NCI-H1436 treated with DMSO at 0.1 percent for 48 hours (cell line): ENCODE measurements around the gene FBN3.
"Not testable (repeated sequence)": the region's sequence is repeated elsewhere in the genome, so short reads cannot be mapped to it uniquely, and the experiment has no call there.

ENCODE experiments used
- DNase-seq: peaks from one replicate; lab custom pipeline; 2025; lab: John Stamatoyannopoulos, UW

The FBN3 gene

DNA sequence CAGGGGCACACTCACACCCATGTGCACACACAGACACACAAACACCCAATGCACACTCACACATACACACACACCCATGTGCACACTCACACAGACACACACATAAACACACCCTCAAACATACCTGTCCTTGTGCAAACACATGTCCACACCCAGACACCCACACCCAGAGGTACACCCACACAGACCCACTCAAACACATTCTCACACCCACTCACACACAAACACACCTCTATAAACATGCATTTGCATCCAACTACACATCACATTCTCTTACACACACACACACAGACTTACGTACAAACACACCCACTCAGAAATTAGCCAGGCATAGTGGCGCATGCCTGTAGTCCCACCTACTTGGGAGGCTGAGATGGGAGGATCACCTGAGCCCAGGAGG is 31.4 kb downstream of the FBN3 start:
- no peak for DNase-seq

DNA sequence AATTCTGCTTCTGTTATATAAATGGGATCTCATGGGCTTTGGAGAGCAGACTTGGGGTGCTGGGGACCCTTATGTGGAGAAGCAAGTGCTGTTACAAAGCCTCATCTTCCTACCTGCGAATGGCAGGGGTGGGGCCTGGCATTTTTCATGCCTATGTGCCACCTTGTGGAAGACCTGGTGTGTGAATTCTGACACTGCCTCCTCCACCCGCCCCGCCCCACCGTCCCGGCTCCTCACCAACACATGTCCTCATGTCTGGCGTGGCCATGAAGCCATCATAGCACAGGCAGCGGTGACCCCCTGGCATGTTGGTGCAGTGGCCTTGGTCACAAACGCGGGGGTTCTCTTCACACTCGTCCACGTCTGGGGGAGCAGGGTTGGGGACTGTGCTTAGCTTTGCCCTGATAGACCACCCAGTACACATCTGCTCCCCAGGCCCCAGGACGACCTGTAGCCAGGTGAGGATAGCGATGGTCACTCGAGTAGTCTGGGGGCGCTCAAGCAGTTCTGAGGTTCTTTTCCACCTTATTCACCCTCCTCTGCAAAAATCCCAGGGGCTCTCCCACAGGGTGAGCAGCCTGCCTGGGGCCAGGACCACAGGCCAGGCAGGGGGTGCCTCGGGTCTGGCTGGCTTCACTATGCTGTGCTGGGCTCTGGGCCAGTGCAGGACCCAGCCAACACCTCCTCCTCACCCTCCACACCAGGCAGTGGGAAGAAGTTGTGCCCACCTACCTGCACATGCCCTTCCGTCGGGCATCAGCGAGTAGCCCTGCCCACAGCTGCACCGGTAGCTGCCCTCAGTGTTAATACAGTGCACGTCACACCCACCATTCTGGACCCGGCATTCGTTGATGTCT is 32.7 kb downstream of the FBN3 start:
- DNase-seq, result no peak

DNA sequence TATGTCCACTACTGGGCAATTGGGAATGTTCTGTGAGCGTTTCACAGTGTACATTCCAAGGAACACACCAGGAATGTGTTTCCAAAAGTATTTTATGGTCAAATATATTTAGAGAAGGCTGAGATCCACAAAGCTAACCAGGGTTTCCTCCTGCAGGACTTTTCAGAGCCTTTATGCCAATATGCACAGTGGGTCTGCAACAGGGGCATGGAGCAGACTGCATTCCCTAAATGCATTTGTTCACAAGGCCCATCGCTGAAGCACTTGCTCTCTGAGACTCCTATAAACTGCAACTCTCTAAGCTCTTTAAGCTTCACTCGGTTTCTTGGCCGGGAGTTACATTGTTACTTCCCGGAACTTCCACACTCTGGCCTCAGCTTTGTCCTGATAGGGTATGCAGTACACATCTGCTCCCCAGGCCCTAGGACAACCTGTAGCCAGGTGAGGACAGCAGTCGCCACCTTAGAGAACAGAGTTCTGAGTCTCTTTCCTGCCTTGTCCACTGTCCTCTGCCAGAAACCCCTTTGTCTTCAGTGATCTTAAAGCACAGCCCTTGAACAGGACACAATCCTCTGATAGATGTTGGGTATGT is 33.5 kb downstream of the FBN3 start:
- DNase-seq, result no peak

DNA sequence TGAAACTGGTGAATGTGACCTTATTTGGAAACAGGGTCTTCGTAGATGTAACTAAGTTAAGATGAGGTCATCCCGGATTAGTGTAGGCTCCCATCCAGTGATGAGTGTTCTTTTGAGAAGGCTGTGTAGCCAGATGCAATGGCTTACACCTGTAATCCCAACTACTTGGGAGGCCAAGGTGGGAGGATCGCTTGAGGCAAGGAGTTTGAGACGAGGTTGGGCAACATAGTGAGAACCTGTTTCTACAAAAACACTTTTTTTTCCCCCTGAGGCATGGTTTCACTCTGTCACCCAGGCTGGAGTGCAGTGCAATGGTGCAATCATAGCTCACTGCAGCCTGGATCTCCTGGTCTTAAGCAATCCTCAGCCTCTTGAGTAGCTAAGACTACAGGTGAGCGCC is 36.4 kb downstream of the FBN3 start:
- DNase-seq, result no peak

DNA sequence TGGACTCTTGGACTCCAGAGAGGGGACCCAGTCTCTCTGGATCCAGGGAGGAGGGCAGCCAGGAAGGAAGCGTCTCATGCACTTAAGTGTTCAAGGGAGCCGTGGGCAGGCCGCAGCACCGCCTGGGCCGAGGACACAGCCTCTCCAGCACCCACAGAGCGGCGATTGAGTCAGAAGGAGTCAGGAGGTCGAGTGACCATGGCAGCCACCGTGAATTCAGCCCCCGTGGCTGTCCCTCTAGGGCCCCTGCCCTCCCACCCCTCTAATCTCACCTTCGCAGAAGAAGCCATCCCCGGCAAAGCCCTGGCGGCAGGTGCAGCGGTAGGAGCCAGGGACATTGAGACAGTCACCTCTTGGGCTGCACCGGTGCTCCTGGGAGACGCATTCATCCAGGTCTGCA is 38.0 kb downstream of the FBN3 start:
- no peak for DNase-seq

DNA sequence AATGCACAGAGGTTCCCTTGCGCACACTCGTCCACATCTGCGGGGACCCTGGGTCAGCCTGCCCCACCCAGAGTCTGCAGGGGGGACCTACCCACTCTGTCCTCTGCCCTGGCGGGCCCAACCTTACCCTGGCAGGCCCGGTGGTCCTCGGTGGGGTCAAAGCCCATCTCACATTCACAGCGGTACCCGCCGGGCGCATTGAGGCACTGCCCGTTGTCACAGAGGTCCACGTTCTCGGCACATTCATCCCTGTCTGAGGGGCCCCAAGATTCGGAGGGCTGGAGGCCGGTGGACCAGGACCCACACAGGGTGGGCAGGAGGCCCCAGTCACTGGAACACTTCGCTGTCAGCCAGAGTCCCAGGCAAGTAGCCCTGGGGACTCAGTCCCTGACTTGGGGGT is 38.5 kb downstream of the FBN3 start:
- no peak for DNase-seq

DNA sequence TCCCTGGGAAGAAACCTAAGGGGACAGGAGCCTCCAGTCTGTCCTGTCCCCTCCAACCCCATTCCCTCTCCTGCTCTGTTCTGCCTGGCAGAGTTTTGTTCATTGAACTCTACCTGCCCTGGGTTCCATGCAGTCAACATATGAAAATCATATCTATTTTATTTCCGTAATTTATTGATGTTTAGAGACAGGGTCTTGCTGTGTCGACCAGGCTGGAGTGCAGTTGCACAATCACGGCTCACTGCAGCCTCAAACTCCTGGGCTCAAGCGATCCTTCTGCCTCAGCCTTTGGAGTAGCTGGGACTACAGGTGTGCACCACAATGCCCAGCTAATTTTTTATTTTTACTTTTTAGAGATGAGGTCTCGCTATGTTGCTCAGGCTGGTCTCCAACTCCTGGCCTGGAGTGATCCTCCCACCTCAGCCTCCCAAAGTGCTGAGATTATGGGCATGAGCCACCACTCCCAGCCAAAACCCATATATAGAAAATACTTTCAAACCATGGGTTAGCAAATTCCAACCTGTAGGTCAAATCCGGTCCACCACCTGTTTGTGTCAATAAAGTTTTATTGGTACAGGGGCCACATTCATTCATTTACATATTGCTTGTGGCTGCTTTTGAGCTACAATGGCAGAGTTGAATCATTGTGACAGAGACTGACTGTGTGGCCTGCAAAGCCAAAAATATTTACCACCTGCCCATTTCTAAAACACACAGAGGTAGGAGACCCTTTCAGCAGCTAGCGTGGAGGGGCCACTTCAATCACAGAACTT is 39.3 kb downstream of the FBN3 start:
- no peak for DNase-seq

DNA sequence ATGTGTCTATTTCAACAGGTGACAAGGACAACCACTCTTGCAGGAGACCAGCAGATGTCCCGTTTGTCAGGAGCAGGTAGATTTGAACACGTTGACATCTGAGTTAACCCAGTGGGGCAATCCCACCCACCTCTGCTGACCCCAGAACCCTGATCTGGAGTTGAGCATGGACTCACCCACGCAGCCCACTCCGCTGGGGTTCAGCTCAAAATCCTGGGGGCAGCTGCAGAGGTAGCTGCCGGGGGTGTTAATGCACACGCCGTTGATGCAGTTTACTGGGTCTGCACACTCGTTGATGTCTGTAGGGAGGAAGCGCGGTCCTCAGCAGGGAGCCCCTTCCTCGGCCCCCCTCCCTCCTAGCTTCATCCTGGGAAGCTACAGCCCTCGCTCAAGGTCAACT is 39.9 kb downstream of the FBN3 start:
- DNase-seq, result no peak

DNA sequence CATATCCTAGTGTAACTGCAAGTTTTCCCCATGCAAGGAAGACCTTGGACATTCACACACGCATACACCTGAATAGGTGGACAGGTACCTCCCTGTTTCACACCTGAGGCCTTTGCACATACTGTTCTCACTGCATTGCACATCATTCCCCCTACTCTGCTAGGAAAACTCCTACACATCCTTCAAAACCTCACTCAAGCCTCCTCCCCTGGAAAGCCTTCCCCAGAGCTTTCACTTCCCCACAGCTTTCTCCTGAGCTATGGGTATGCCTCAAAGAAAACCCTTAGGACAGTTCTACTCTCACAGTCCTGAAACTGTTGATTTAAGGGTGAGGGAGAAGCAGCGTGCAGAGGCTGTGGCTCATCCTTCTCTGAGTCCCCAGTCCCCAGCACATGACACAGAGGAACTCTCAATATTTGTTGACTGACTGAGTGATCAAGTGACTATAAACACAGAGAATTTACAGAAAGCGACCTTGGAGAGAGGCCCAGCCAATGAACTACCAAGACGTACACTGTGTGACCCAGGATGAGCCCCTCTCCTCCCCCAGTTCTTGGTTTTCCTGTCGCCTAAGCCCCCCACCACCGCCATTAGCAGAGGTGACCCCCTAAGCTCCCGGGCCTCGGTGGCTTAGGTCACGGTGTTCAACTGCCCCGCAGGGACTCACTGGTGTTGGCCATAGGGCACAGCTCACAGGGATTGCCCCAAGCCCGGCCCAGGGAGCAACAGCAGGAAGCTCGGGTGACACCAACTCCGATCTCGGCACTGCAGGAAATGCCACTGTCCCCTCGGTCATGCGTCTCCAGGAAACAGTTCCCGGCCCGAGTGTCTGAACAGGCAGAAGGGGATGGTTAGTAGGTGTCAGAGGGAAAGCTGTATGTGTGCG is 40.6 kb downstream of the FBN3 start:
- no peak for DNase-seq

DNA sequence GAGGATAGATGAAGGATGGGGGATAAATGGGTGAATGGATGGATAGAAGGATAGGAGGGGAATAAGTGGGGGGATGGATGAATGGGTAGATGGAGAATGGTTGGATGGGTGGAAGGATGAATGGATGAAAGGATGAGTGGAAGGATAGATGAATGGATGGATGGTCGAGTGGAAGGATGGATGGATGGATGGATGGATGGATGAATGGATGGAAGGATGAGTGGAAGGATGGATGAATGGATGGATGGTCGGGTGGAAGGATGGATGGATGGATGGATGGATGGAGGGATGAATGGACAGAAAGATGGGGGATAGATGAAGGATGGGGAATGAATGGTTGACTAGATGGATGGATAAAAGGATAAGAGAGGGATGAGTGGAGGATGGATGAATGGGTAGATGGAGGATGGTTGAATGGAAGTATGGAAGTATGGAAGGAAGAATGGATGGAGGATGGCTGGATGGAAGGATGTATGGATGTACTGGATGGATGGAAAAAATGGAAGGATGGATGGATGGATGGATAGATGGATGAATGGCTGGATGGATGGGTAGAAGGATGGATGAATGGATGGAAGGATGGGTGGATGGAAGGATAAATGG is 42.0 kb downstream of the FBN3 start:
- DNase-seq, result no peak

DNA sequence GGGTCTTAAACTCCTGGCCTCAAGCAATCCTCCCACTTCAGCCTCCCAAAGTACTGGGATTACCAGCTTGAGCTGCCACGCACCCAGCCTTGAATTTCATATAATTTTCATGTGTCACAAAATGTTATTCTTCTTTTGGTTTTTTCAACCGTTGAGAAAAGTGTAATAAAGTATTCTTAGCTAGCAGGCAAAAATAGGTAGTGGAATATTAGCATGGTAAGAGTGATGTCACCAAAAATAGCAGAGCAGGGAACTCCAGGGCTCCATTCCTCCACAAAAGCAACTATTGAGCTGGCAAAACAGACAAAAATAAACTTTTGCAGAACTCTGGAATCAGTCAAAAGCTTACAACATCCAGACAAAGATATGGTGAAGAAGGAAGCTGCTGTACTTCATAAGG is 43.9 kb downstream of the FBN3 start:
- no peak for DNase-seq

DNA sequence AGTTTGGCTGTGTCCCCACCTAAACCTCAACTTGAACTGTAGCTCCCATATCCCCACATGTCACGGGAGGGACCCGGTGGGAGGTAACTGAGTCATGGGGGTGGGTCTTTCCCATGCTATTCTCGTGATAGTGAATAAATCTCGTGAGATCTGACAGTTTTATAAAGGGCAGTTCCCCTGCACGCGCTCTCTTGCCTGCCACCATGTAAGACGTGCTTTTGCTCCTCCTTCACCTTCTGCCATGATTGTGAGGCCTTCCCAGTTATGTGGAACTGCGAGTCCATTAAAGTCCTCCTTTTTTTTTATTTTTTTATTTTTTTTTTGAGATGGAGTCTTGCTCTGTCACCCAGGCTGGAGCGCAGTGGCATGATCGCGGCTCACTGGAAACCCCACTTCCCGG is 47.5 kb downstream of the FBN3 start:
- not testable (repeated sequence) for DNase-seq

DNA sequence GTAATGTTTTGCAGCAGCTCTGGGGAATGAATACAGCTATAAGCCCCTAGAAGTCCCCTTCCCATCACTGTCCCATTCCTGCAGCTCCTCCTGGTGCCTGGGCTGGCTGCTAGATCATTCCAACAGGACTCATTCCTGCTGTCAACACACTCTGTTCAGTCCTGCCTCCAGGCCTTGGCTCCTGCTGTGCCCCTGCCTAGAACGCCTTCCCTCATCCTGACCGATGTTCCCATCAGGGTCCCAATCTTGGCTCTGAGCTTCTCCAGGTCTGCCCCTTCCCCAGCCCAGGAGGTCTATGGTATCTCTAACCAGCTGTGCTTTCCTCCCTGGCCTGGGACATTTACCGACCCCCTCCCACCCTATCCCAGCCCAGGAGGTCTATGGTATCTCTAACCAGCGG is 48.1 kb downstream of the FBN3 start:
- DNase-seq, result no peak

DNA sequence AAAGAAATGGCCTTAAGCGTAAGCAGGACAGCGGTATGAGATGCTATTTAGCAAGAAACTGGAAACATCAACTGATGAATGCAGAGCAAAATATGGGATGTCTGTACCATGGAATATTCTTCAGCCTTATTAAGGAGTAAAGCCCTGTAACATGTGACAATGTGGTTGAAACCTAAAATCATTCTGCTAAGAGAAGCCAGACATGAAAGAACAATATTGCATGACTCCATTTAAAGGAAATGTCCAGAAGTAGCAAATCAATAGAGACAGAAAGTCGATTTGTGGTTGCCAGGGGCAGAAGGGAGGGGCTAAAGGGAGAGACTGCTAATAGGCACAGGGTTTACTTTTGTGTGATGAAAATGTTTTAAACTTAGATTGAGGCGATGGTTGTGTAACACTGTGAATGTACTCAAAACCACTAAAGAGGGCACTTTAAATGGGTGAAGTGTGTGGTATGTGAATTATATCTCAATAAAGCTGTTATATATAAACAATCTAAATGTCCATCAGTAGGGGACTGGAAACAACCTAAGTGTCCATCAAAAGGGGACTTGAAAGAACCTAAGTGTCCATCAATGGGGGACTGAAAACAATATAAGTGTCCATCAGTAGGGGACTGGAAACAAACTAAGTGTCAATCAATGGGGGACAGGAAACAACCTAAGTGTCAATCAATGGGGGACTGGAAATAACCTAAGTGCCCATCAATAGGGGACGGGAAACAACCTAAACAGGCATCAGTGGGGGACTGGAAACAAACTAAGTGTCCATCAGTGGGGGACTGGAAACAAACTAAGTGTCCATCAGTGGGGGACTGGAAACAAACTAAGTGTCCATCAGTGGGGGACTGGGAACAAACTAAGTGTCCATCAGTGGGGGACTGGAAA is 51.5 kb downstream of the FBN3 start:
- DNase-seq, result no peak

DNA sequence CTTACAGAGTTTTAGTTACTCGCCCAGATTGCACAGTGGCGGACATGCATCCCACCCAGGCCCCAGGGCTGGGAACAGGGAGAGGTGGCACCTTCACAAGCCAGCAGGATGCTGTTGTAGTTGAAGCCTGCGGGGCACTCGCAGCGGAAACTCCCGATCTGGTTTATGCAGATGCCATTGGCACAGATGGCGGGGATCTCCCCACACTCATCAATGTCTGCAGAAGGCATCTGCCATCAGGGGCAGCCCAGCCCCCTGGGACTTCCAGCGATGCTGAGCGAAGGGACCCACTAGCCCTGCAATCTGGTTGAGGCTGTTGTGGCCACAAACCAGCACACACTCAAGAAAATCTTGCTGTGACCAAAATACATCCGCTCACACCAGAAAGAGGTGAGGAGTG is 52.2 kb downstream of the FBN3 start:
- DNase-seq, result no peak

DNA sequence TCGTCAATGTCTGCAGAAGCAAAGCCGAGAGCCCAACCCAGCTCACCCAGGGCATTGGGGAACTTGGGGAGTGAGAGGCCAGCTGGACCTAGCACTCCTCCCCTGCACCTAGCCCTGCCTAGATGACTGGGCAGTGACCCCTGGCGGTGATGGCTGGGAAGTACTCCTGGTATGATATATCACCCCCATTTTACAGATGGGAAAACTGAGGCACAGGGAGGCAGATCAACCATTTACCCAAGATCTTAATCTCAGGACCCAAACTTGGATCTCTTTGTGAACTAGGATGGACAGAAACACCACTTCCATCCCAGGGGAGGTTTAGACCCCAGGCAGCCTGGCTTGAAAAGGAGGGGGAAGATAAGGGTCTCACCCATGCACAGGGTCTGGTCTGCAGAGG is 53.3 kb downstream of the FBN3 start:
- DNase-seq, result no peak

DNA sequence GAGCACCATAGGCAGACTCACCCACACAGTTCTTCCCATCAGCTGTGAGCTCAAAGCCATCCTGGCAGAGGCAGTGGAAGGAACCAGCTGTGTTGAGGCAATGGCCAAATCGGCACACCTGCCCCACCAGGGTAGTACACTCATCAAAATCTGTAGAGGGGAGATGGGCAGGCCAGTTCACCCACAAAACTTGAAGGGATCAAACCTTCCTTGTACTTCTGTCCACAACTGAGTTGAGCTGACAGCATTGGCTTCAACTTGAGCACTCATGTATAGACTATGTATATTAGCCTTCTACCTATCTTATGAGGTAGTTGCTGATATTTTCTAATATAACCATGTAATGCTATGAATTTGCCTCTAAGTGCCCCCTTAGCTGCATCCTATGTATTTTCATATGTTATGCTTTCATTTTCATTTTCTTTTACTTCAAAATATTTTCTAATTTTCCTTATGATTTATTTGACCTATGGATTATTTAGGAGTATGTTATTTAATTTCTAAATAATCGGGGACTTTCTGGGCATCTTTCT is 54.0 kb downstream of the FBN3 start:
- DNase-seq, result no peak

DNA sequence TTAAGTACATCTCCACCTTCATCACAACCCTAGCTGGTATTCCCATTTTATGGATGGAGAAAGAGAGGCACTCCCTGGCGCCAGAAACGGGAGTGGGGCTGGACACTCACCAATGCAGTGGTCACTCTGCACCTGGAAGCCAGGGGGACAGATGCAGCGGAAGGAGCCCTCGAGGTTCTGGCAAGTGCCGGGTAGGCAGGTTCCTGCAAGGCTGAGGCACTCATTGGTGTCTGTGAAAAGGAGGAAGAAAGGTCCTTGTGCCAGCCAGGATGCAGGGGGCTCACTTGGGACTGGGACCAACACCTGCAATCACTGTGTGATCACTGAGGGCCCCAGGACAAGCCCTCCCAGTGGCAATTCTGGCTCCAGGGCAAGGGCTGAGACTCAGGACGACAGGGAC is 55.1 kb downstream of the FBN3 start:
- DNase-seq, result no peak

DNA sequence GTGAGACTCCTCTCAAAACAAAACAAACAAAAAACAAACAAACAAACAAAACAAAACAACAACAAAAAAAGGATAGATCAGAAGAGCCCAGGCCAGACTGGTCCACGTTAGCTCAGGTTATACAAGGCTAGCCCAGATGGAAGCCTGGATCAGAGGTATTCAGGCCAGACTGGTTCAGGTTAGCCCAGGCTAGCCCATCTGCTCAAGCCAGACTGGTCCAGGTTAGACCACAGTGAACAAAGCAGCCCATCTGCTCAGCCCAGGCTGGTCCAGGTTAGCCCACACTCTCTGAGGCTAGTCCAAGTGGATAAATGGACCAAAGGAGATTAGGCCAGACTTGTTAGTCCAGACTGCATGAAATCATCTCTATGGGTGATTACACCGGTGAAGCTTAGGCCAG is 55.7 kb downstream of the FBN3 start:
- DNase-seq, result no peak

DNA sequence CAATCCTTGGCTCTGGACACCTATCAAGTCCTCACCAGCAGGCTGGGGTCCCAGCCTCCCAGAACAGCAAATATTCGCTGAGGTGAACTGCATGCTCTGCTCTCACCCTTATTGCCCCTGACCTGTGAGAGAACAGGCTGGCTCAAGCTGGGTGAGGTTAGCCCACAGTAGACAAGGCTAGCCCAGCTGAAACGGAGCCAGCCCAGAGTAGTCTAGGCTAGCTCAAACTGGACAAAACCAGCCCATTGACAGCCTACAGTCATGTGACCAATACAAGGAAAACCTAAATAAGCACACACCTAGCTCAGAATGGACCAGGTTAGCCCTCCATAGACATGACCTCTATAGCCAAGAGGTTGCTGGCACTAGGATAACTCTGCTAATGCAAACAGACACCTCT is 58.4 kb downstream of the FBN3 start:
- DNase-seq, result no peak
